ENCODE data around the gene AP4M1.

Gene AP4M1

GRCh38 chr7:100090527-100091410 lies 10.7 kb upstream of the AP4M1 start:
- in situ Hi-C loops (cut with MboI; ENCODE audit: low sequenced_read_pairs, unreplicated experiment), result no loop called here
- TF ChIP-seq, protein P1, sequence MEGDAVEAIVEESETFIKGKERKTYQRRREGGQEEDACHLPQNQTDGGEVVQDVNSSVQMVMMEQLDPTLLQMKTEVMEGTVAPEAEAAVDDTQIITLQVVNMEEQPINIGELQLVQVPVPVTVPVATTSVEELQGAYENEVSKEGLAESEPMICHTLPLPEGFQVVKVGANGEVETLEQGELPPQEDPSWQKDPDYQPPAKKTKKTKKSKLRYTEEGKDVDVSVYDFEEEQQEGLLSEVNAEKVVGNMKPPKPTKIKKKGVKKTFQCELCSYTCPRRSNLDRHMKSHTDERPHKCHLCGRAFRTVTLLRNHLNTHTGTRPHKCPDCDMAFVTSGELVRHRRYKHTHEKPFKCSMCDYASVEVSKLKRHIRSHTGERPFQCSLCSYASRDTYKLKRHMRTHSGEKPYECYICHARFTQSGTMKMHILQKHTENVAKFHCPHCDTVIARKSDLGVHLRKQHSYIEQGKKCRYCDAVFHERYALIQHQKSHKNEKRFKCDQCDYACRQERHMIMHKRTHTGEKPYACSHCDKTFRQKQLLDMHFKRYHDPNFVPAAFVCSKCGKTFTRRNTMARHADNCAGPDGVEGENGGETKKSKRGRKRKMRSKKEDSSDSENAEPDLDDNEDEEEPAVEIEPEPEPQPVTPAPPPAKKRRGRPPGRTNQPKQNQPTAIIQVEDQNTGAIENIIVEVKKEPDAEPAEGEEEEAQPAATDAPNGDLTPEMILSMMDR (IDR thresholded peaks at IDR 0.05; ENCODE audit: borderline replicate concordance, control extremely low read depth, extremely low read depth, insufficient read depth, missing control alignments), result no peak
- no peak for DNase-seq (ENCODE audit: low spot score)

DNA sequence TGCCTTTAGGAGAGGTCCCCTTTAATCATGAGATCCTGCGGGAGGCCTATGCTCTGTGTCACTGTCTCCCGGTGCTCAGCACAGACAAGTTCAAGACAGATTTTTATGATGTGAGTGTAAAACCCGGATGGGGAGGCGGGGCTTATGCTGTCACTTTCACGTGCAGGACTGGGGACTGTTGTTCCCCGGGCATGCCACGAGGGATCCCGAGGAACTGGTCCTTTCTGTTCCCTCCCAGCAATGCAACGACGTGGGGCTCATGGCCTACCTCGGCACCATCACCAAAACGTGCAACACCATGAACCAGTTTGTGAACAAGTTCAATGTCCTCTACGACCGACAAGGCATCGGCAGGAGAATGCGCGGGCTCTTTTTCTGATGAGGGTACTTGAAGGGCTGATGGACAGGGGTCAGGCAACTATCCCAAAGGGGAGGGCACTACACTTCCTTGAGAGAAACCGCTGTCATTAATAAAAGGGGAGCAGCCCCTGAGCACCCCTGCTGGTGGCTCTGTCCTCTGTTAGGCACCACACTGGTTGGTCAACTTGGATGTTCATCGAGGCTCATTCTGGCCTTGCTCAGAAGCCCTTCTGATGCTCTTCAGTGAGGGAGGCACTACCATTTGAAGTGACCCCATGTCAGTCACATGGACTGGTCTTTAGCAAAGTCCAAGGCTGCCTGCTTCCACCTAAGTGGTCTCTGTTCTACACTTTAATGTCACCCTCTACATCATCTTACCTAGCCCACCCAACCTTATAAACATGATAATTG lies 9.8 kb upstream of the AP4M1 start:
- in situ Hi-C loops (cut with MboI; ENCODE audit: low sequenced_read_pairs, unreplicated experiment), result no loop called here
- TF ChIP-seq, protein P1 (IDR thresholded peaks at IDR 0.05; ENCODE audit: borderline replicate concordance, control extremely low read depth, extremely low read depth, insufficient read depth, missing control alignments), result no peak
- DNase-seq (ENCODE audit: low spot score), result no peak

GRCh38 chr7:100093054-100093453 lies 8.4 kb upstream of the AP4M1 start:
- in situ Hi-C loops (cut with MboI; ENCODE audit: low sequenced_read_pairs, unreplicated experiment), result no loop called here
- no peak for DNase-seq (ENCODE audit: low spot score)

DNA sequence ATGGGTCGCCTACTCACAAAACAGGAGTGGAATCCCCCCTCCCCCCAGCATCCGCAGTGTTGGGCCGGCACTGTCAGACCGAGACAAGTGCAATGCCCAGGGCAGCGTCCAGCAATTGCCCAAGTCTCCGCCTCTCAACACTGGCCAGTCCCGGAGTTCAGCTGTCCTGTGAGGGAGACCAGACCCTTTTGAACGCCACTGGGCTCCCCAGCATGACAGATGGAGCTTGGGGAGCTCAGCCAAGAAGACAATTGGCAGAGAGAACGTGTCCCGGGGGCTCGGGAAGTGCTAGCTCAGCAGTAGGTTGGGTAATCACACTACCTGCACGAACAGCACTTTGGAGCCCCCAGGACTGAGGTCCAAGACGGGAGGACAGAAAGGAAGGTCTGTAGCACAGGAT lies 7.9 kb upstream of the AP4M1 start:
- in situ Hi-C loops (cut with MboI; ENCODE audit: low sequenced_read_pairs, unreplicated experiment), result no loop called here
- no peak for DNase-seq (ENCODE audit: low spot score)
- TF ChIP-seq, protein P1 (IDR thresholded peaks at IDR 0.05; ENCODE audit: borderline replicate concordance, control extremely low read depth, extremely low read depth, insufficient read depth, missing control alignments), result no peak

More at GRCh38 chr7:100093054-100093453, 8.4 kb upstream of the AP4M1 start:
- TF ChIP-seq, protein P1 (IDR thresholded peaks at IDR 0.05; ENCODE audit: borderline replicate concordance, control extremely low read depth, extremely low read depth, insufficient read depth, missing control alignments), result no peak

- in situ Hi-C loops (cut with MboI; ENCODE audit: low sequenced_read_pairs, unreplicated experiment), result no loop called here
- TF ChIP-seq, protein P1 (IDR thresholded peaks at IDR 0.05; ENCODE audit: borderline replicate concordance, control extremely low read depth, extremely low read depth, insufficient read depth, missing control alignments), result no peak
- no peak for DNase-seq (ENCODE audit: low spot score)
These were observed 7.4 kb upstream of the AP4M1 start for GRCh38 chr7:100093925-100094486.

DNA sequence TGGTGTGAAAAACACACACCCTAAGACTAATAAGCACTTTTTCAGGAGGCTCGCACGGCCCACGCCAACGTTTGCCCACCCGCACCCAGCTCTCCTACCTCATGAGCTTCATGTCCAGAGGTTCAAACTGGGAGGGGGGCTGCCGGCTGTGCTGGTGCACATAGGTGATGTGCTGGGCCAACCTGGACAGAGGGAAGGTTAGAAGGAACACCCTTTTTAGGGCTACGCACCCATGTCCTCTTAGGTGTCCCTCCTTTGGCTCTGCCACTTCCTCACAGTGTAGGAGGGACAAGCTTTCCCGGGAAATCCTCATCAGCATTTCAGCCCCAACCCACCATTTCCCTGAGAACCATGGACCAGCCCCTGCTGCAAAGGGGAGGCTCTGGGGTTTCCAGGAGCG lies 6.2 kb upstream of the AP4M1 start:
- in situ Hi-C loops (cut with MboI; ENCODE audit: low sequenced_read_pairs, unreplicated experiment), result no loop called here
- TF ChIP-seq, protein P1 (IDR thresholded peaks at IDR 0.05; ENCODE audit: borderline replicate concordance, control extremely low read depth, extremely low read depth, insufficient read depth, missing control alignments), result no peak
- DNase-seq (ENCODE audit: low spot score), result no peak

All from GM13976 (cell line).